Endothelial cell of umbilical vein (primary cell): ENCODE measurements around the gene IGBP1. TPM values are rescaled to one million over a fixed set of nuclear protein-coding genes. Genes with fewer than 3 reads are reported as not detected.
A peak's percentile ranks its signal among the peaks of the same experiment; 100 is the strongest.

Experiments used
- BruUV-seq: library from RNA; stranded (reverse); fragments of 400-500 nt; replicated peaks from 2 replicates; lab custom pipeline; 2021; lab: Mats Ljungman, UMichigan
- CTCF ChIA-PET: fragments of 300-600, 350-600 bp; sonication (Branson Sonifier 250); formaldehyde crosslinking; loops from one replicate; lab custom pipeline; 2021; ENCODE audit warnings: antibody characterized with exemption, inconsistent platforms; lab: Charles Lee
- POLR2A ChIA-PET: fragments of 300-600, 350-600 bp; sonication (Branson Sonifier 250); formaldehyde crosslinking; loops from one replicate; lab custom pipeline; 2021; ENCODE audit warnings: antibody characterized with exemption, inconsistent platforms; lab: Charles Lee
- DNase-seq: peaks from one replicate; pipeline ENCODE4 v3.0.0-alpha.2; 2011; ENCODE audit warnings: low read depth, low spot score
- FAIRE-seq: peaks from 2 replicates; lab custom pipeline; 2011; peaks lifted over from hg19 to GRCh38; lab: Jason Lieb, UNC
- H2AFZ ChIP-seq: 2 replicates; pipeline ENCODE4 v1.6.0; 2012; ENCODE audit warnings: low read depth, low read length, control low read depth, inconsistent platforms
- H3K27ac ChIP-seq: 2 replicates; pipeline ENCODE4 v1.5.1; 2011; ENCODE audit warnings: low read depth, mild to moderate bottlenecking, control low read depth, low read length, moderate library complexity; ENCODE audit not compliant: insufficient read depth
- H3K27me3 ChIP-seq, 2 experiments: 2 replicates each; pipeline versions ENCODE4 v1.6.0 to v1.6.1; 2011; ENCODE audit warnings: low read length in 2 of 2, mixed read lengths in 1 of 2; ENCODE audit not compliant: control insufficient read depth in 2 of 2, insufficient read depth in 2 of 2
- H3K36me3 ChIP-seq, 2 experiments: 2 replicates in 1 of 2; 3 replicates in 1 of 2; pipeline ENCODE4 v1.5.1; 2011; ENCODE audit warnings: low read length in 2 of 2, mild to moderate bottlenecking in 1 of 2, moderate library complexity in 1 of 2; ENCODE audit not compliant: control insufficient read depth in 2 of 2, insufficient read depth in 2 of 2; ENCODE audit errors: extremely low read depth in 1 of 2
- H3K4me1 ChIP-seq: 3 replicates; pipeline ENCODE4 v1.5.1; 2011; ENCODE audit warnings: mild to moderate bottlenecking, low read length; ENCODE audit not compliant: control insufficient read depth, insufficient read depth; ENCODE audit errors: extremely low read depth
- H3K4me2 ChIP-seq: 2 replicates; pipeline ENCODE4 v1.6.1; 2011; ENCODE audit warnings: low read length, control low read depth, mixed read lengths; ENCODE audit not compliant: insufficient read depth
- H3K4me3 ChIP-seq, 3 experiments: fragments of 200-600 bp in 1 of 3; sonication (generic), shearing (Covaris generic) in 1 of 3; replicated peaks in 1 of 3; 2 replicates each; pipeline ENCODE4 v1.5.1; 2011 to 2016; ENCODE audit warnings: control low read depth in 3 of 3, low read length in 3 of 3, mild to moderate bottlenecking in 2 of 3, inconsistent platforms in 1 of 3, low read depth in 1 of 3, moderate library complexity in 1 of 3; ENCODE audit not compliant: insufficient read depth in 1 of 3
- H3K79me2 ChIP-seq: 2 replicates; pipeline ENCODE4 v1.6.0; 2012; ENCODE audit warnings: low read length, inconsistent platforms; ENCODE audit not compliant: control insufficient read depth, insufficient read depth
- H3K9ac ChIP-seq: replicated peaks from 2 replicates; pipeline ENCODE3; 2011; ENCODE audit warnings: low read length, control low read depth; ENCODE audit not compliant: insufficient read depth; ENCODE audit errors: extremely low read depth
- H3K9me1 ChIP-seq: replicated peaks from 3 replicates; pipeline ENCODE4 v1.6.0; 2011; ENCODE audit warnings: mild to moderate bottlenecking, low read length; ENCODE audit not compliant: control insufficient read depth, insufficient read depth; ENCODE audit errors: extremely low read depth
- H3K9me3 ChIP-seq: replicated peaks from 2 replicates; pipeline ENCODE4 v1.5.1; 2012; ENCODE audit warnings: low read length, inconsistent platforms; ENCODE audit not compliant: control insufficient read depth, insufficient read depth
- H4K20me1 ChIP-seq: replicated peaks from 2 replicates; pipeline ENCODE3; 2011; ENCODE audit warnings: mild to moderate bottlenecking, low read length; ENCODE audit not compliant: control insufficient read depth, insufficient read depth; ENCODE audit errors: extremely low read depth
- CTCF ChIP-seq, 2 donors: IDR thresholded peaks; 1 replicate in 1 of 2; 2 replicates in 1 of 2; pipeline ENCODE4 v1.5.1; 2011; ENCODE audit warnings: low read length in 2 of 2, mild to moderate bottlenecking in 2 of 2, moderate library complexity in 2 of 2, control low read depth in 1 of 2, inconsistent platforms in 1 of 2, low read depth in 1 of 2; ENCODE audit not compliant: insufficient read depth in 1 of 2; ENCODE audit errors: extremely low read depth in 1 of 2
- EZH2 ChIP-seq: IDR thresholded peaks from 2 replicates; pipeline ENCODE4 v1.6.1; 2012; ENCODE audit warnings: borderline replicate concordance, low read depth, mild to moderate bottlenecking, moderate library complexity, low read length, inconsistent platforms; ENCODE audit not compliant: severe bottlenecking
- GATA2 ChIP-seq: IDR thresholded peaks from 2 replicates; pipeline ENCODE4 v1.7.0; 2011; ENCODE audit warnings: low read depth, mild to moderate bottlenecking, moderate library complexity, mixed read lengths, low read length; ENCODE audit not compliant: insufficient read length, insufficient read depth
- MAX ChIP-seq: IDR thresholded peaks from 2 replicates; pipeline ENCODE4 v1.6.1; 2011; ENCODE audit not compliant: insufficient read depth, insufficient read length
- MYC ChIP-seq: IDR thresholded peaks from one replicate; pipeline ENCODE4 v1.6.1; 2011; ENCODE audit warnings: mild to moderate bottlenecking, low read depth, low read length
- POLR2A ChIP-seq: IDR thresholded peaks from 2 replicates; pipeline ENCODE4 v1.6.1; 2012; ENCODE audit warnings: low read depth, mild to moderate bottlenecking, control low read depth, low read length
- dilution Hi-C: fragments of 300-500 bp; cut with MboI; formaldehyde crosslinking; loops from one replicate; pipeline ENCODE4 v1.15.0; 2019; ENCODE audit warnings: low sequenced_read_pairs; ENCODE audit not compliant: extremely low pct_ligation_motif_present
- intact Hi-C: fragments of 100-400 bp; cut with micrococcal nuclease; formaldehyde crosslinking; loops from one replicate; pipeline ENCODE4 v1.10.0; 2022
- polyA plus RNA-seq, 4 experiments: library from polyadenylated mRNA; depleted of rRNA in 3 of 4; stranded (reverse) in 3 of 4; unstranded in 1 of 4; fragments of >200 nt; gene quantifications; 2 replicates each; pipeline versions ENCODE4 v1.2.1 to v1.2.3, GENCODE V29; 2011 to 2012; ENCODE audit warnings: missing spikeins in 1 of 4
- total RNA-seq: library from RNA; stranded (reverse); gene quantifications from 2 replicates; pipeline ENCODE4 v1.2.3, GENCODE V29; 2021

The IGBP1 gene
- total and polyA plus RNA-seq, 2 donors (not counting 3 experiments of a cell fraction or from before 2014, with no cell fraction given): 38.1 to 39.5 TPM

GRCh38 chrX:70087857-70088630, 45.2 kb upstream of the IGBP1 start:
- Histone ChIP-seq H3K4me1 (peaks cover 29% of the 10 kb centered on the region), H3K79me2 (no peaks in the 10 kb centered on the region), H3K9me1 (no peaks in the 10 kb centered on the region), H3K4me3 (no peak overlapping the region), H3K9me3 (no peaks in the 10 kb centered on the region), H3K27ac (no peak overlapping the region), H3K9ac (peak overlapping the region; percentile 9), H2AFZ (peak overlapping the region; percentile 75), H3K27me3 (no peaks in the 10 kb centered on the region), H3K4me2 (no peak overlapping the region), H4K20me1 (no peaks in the 10 kb centered on the region), H3K36me3 (no peaks in the 10 kb centered on the region)
- no TSS peak for BruUV-seq
- intact Hi-C loops: loop anchor here (2.0 kb wide), 1 partner anchor 41 kb away; no protein-coding TSS in a partner anchor
- FAIRE-seq: peak; percentile 98
- TF ChIP-seq CTCF (IDR thresholded peaks at IDR 0.05; ENCODE audit: extremely low read depth in 1 of 2, insufficient read depth in 1 of 2, low read depth in 1 of 2, low read length in 2 of 2) (no peak), POLR2A (no peak), MAX (no peak), GATA2 (peak; percentile 70), EZH2 (no peak), MYC (no peak)
- ChIA-PET POLR2A (no interaction called here), CTCF (interaction anchor here (1.0 to 1.6 kb wide), 9 partner anchors 8 to 664 kb away, joined by 4 to 12 read pairs (median 5); partner anchors contain the start of gene IGBP1)
- dilution Hi-C loops: no loop called here
- DNase-seq: peak; percentile 75
